CD14-positive monocyte (primary cell): ENCODE results near the gene PCDHB2. TPM values are rescaled to one million over a fixed set of nuclear protein-coding genes. Genes with fewer than 3 reads are reported as not detected.

Experiments
- DNase-seq, 3 donors: peaks; one replicate each; pipeline ENCODE4 v3.0.0-alpha.2; 2011 to 2022
- H2AFZ ChIP-seq: 2 replicates; pipeline ENCODE4 v1.6.0; 2012; ENCODE audit warnings: mild to moderate bottlenecking, low read depth, low read length, inconsistent platforms; ENCODE audit not compliant: insufficient read depth, poor library complexity, severe bottlenecking
- H3K27ac ChIP-seq, 2 donors: 1 replicate in 1 of 2; 2 replicates in 1 of 2; pipeline ENCODE4 v1.5.1; 2012 to 2013; ENCODE audit warnings: low read length in 2 of 2, control low read depth in 1 of 2, inconsistent platforms in 1 of 2, low read depth in 1 of 2, mild to moderate bottlenecking in 1 of 2
- H3K27me3 ChIP-seq, 2 donors: one replicate each; pipeline versions ENCODE4 v1.6.0 to v1.6.1; 2011 to 2013; ENCODE audit warnings: low read length in 2 of 2; ENCODE audit not compliant: control insufficient read depth in 2 of 2, insufficient read depth in 2 of 2
- H3K36me3 ChIP-seq, 2 donors: replicated peaks in 1 of 2; 1 replicate in 1 of 2; 2 replicates in 1 of 2; pipeline versions ENCODE4 v1.5.1 to v1.6.1; 2012 to 2013; ENCODE audit warnings: low read length in 2 of 2, control low read depth in 1 of 2, inconsistent platforms in 1 of 2, mild to moderate bottlenecking in 1 of 2; ENCODE audit not compliant: insufficient read depth in 2 of 2, control insufficient read depth in 1 of 2
- H3K4me1 ChIP-seq, 2 donors: 1 replicate in 1 of 2; 2 replicates in 1 of 2; pipeline versions ENCODE4 v1.5.1 to v1.6.1; 2012 to 2013; ENCODE audit warnings: low read length in 2 of 2, control low read depth in 1 of 2, inconsistent platforms in 1 of 2, mild to moderate bottlenecking in 1 of 2, moderate library complexity in 1 of 2; ENCODE audit not compliant: insufficient read depth in 2 of 2, control insufficient read depth in 1 of 2
- H3K4me2 ChIP-seq: replicated peaks from 2 replicates; pipeline ENCODE3; 2012; ENCODE audit warnings: low read length, moderate library complexity, mild to moderate bottlenecking; ENCODE audit not compliant: poor library complexity, severe bottlenecking; ENCODE audit errors: extremely low read depth
- H3K4me3 ChIP-seq, 3 experiments: fragments of 200-600 bp in 1 of 3; sonication (generic) in 1 of 3; replicated peaks in 1 of 3; 1 replicate in 2 of 3; 2 replicates in 1 of 3; pipeline ENCODE4 v1.5.1; 2011 to 2013; ENCODE audit warnings: low read length in 3 of 3, mild to moderate bottlenecking in 3 of 3, control low read depth in 2 of 3, low read depth in 2 of 3, inconsistent platforms in 1 of 3, moderate library complexity in 1 of 3
- H3K79me2 ChIP-seq: 2 replicates; pipeline ENCODE4 v1.6.0; 2012; ENCODE audit warnings: mild to moderate bottlenecking, control low read depth, inconsistent platforms, low read length, moderate library complexity; ENCODE audit not compliant: insufficient read depth
- H3K9ac ChIP-seq: 2 replicates; pipeline ENCODE4 v1.6.0; 2017; ENCODE audit warnings: low read length, mild to moderate bottlenecking; ENCODE audit not compliant: insufficient read depth, poor library complexity, severe bottlenecking
- H3K9me3 ChIP-seq, 2 donors: replicated peaks in 1 of 2; 1 replicate in 1 of 2; 2 replicates in 1 of 2; pipeline versions ENCODE4 v1.5.1 to v1.6.1; 2012 to 2013; ENCODE audit warnings: low read length in 2 of 2, control low read depth in 1 of 2; ENCODE audit not compliant: control insufficient read depth in 1 of 2, insufficient read depth in 1 of 2
- H4K20me1 ChIP-seq: 2 replicates; pipeline ENCODE4 v1.6.0; 2012; ENCODE audit warnings: mild to moderate bottlenecking, low read length, control low read depth, moderate library complexity; ENCODE audit not compliant: insufficient read depth
- H3K27ac Mint-ChIP-seq, 7 donors: one replicate each; pipeline ENCODE4 v1.8.0; 2020; ENCODE audit warnings: mild to moderate bottlenecking in 7 of 7, mixed read lengths in 7 of 7, moderate library complexity in 6 of 7, inconsistent platforms in 2 of 7
- H3K27me3 Mint-ChIP-seq, 3 donors: one replicate each; pipeline ENCODE4 v1.8.0; 2021 to 2022; ENCODE audit warnings: low read depth in 3 of 3, mild to moderate bottlenecking in 3 of 3, mixed read lengths in 3 of 3, moderate library complexity in 3 of 3, inconsistent platforms in 1 of 3
- H3K36me3 Mint-ChIP-seq, 2 donors: one replicate each; pipeline ENCODE4 v1.8.0; 2020; ENCODE audit warnings: mixed read lengths in 2 of 2, inconsistent platforms in 1 of 2, mild to moderate bottlenecking in 1 of 2
- H3K4me1 Mint-ChIP-seq: one replicate; pipeline ENCODE4 v1.8.0; 2020; ENCODE audit warnings: mild to moderate bottlenecking, mixed read lengths
- H3K4me3 Mint-ChIP-seq, 2 donors: one replicate each; pipeline ENCODE4 v1.8.0; 2020; ENCODE audit warnings: mild to moderate bottlenecking in 2 of 2, mixed read lengths in 2 of 2, moderate library complexity in 1 of 2
- H3K9me3 Mint-ChIP-seq, 7 donors: one replicate each; pipeline ENCODE4 v1.8.0; 2020 to 2022; ENCODE audit warnings: mixed read lengths in 7 of 7, mild to moderate bottlenecking in 6 of 7, moderate library complexity in 6 of 7, inconsistent platforms in 2 of 7
- WGBS: methylation state at CpG from one replicate; pipeline ENCODE4 v1.1.5; 2013; ENCODE audit warnings: missing lambda C conversion rate; ENCODE audit not compliant: insufficient coverage; 5-methylcytosine and 5-hydroxymethylcytosine counted together
- intact Hi-C, 2 donors: fragments of 100-400 bp; cut with micrococcal nuclease; formaldehyde crosslinking; loops; one replicate each; pipeline versions ENCODE4 v1.15.0 to v1.15.1; 2023
- polyA plus RNA-seq, 3 donors: library from polyadenylated mRNA; depleted of rRNA in 1 of 3; unstranded in 2 of 3; stranded (reverse) in 1 of 3; fragments of 300-500 nt in 2 of 3; fragments of >200 nt in 1 of 3; fragmentation: Illumina TruSeq in 2 of 3; gene quantifications; 1 replicate in 2 of 3; 2 replicates in 1 of 3; pipeline ENCODE4 v1.2.3, GENCODE V29; 2012 to 2021
- TF ChIP-seq, protein P1 (sequence below): fragments of 200-600 bp; IDR thresholded peaks from one replicate; pipeline ENCODE4 v1.8.0; 2022; ENCODE audit warnings: antibody characterized with exemption, mild to moderate bottlenecking

Gene PCDHB2
- polyA plus RNA-seq, 3 donors, result not detected

- Histone ChIP-seq H3K4me2 (no peak overlapping the region), H3K79me2 (no peaks in the 10 kb centered on the region), H3K9ac (no peak overlapping the region), H4K20me1 (no peaks in the 10 kb centered on the region), H3K9me3 (peaks cover 23 to 31% of the 10 kb centered on the region in 2 donors), H3K36me3 (no peaks in the 10 kb centered on the region), H3K4me3 (no peak overlapping the region), H3K27ac (no peak overlapping the region), H3K4me1 (no peaks in the 10 kb centered on the region), H3K27me3 (peaks cover 0 to 7% of the 10 kb centered on the region in 2 donors), H2AFZ (no peak overlapping the region)
- no peak for DNase-seq
- Mint-ChIP-seq H3K27ac (no peak overlapping the region), H3K9me3 (peaks cover 14 to 33% (median 26%) of the 10 kb centered on the region in 7 donors), H3K36me3 (no peaks in the 10 kb centered on the region), H3K4me1 (no peaks in the 10 kb centered on the region), H3K27me3 (peaks cover 3 to 15% (median 12%) of the 10 kb centered on the region in 3 donors), H3K4me3 (no peak overlapping the region)
- intact Hi-C loops, result no loop called here
- TF ChIP-seq, protein P1, sequence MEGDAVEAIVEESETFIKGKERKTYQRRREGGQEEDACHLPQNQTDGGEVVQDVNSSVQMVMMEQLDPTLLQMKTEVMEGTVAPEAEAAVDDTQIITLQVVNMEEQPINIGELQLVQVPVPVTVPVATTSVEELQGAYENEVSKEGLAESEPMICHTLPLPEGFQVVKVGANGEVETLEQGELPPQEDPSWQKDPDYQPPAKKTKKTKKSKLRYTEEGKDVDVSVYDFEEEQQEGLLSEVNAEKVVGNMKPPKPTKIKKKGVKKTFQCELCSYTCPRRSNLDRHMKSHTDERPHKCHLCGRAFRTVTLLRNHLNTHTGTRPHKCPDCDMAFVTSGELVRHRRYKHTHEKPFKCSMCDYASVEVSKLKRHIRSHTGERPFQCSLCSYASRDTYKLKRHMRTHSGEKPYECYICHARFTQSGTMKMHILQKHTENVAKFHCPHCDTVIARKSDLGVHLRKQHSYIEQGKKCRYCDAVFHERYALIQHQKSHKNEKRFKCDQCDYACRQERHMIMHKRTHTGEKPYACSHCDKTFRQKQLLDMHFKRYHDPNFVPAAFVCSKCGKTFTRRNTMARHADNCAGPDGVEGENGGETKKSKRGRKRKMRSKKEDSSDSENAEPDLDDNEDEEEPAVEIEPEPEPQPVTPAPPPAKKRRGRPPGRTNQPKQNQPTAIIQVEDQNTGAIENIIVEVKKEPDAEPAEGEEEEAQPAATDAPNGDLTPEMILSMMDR, result no peak
- WGBS, result no CpG with 5 or more reads among the region's 2 CpGs
Observed at GRCh38 chr5:141119250-141119649, 24.8 kb downstream of the PCDHB2 start.

GRCh38 chr5:141121563-141121962, 27.1 kb downstream of the PCDHB2 start, which contains the start of gene PCDHB4:
TSS of gene PCDHB4 (plus strand) at chr5:141121818. CDS start at chr5:141121999, 181 bp downstream.
- Mint-ChIP-seq H3K4me3 (no peak within 1 kb of the TSS), H3K27me3 (peaks cover 2 to 15% (median 13%) of the 10 kb centered on the region in 3 donors), H3K36me3 (no peaks in the 10 kb centered on the region), H3K9me3 (peaks cover 13 to 31% (median 21%) of the 10 kb centered on the region in 7 donors), H3K27ac (no peak within 1 kb of the TSS), H3K4me1 (no peaks in the 10 kb centered on the region)
- no peak within 1 kb of the TSS for H3K4me2 ChIP-seq
- H3K9me3 ChIP-seq, result peaks cover 23 to 29% of the 10 kb centered on the region in 2 donors
- no peaks in the 10 kb centered on the region for H4K20me1 ChIP-seq
- no peaks in the 10 kb centered on the region for H3K4me1 ChIP-seq
- H3K9ac ChIP-seq, result no peak within 1 kb of the TSS
- 18% methylated on average over 9 of the region's 16 CpGs for WGBS
- no peak for DNase-seq
- TF ChIP-seq, protein P1, result no peak
- H3K4me3 ChIP-seq, result no peak within 1 kb of the TSS
- peaks cover 0 to 8% of the 10 kb centered on the region in 2 donors for H3K27me3 ChIP-seq
- intact Hi-C loops, result no loop called here
- no peak within 1 kb of the TSS for H3K27ac ChIP-seq
- no peak within 1 kb of the TSS for H2AFZ ChIP-seq
- H3K36me3 ChIP-seq, result no peaks in the 10 kb centered on the region
- no peaks in the 10 kb centered on the region for H3K79me2 ChIP-seq
